GM19397 (cell line): Measurements from ENCODE around the gene ZNF585A.
"Not testable (repeated sequence)": the region's sequence is repeated elsewhere in the genome, so short reads cannot be mapped to it uniquely, and the experiment has no call there.

Source experiments
- ATAC-seq: cut with Tn5 transposase; IDR thresholded peaks from one replicate; pipeline ENCODE4 v1.9.1; 2021; ENCODE audit warnings: mild to moderate bottlenecking, moderate library complexity; ENCODE audit not compliant: unreplicated experiment

ZNF585A gene

GRCh38 chr19:37172368-37173366, at the start of gene ZNF585A:
Gene ZNF585A, minus strand, starts transcription at chr19:37172695. Its CDS starts 2,785 bp downstream, at chr19:37169910.
- ATAC-seq = peak; percentile 98

GRCh38 chr19:37221136-37221535, 48.6 kb upstream of the ZNF585A start:
- ATAC-seq = no peak

- ATAC-seq = no peak
Measured at GRCh38 chr19:37220383-37220782, 47.9 kb upstream of the ZNF585A start.

GRCh38 chr19:37218592-37218935, 46.1 kb upstream of the ZNF585A start:
- no peak for ATAC-seq

- ATAC-seq = peak; percentile 96
Measured at GRCh38 chr19:37217775-37218591, 45.5 kb upstream of the ZNF585A start, which contains the start of gene ZNF383. Gene ZNF383, plus strand, starts transcription at chr19:37218214. Its CDS starts 12,240 bp downstream, at chr19:37230454.

- ATAC-seq = no peak
Measured at GRCh38 chr19:37217480-37217774, 44.9 kb upstream of the ZNF585A start.

GRCh38 chr19:37197768-37198167, 25.3 kb upstream of the ZNF585A start:
- ATAC-seq = no peak

- ATAC-seq = not testable (repeated sequence)
Measured at GRCh38 chr19:37197115-37197514, 24.6 kb upstream of the ZNF585A start.

- not testable (repeated sequence) for ATAC-seq
Measured at GRCh38 chr19:37195248-37195647, 22.8 kb upstream of the ZNF585A start.

GRCh38 chr19:37186071-37186470, 13.6 kb upstream of the ZNF585A start:
- not testable (repeated sequence) for ATAC-seq

GRCh38 chr19:37165635-37166034, 6.9 kb downstream of the ZNF585A start:
- ATAC-seq = no peak

- ATAC-seq = no peak
Measured at GRCh38 chr19:37160153-37160552, 12.3 kb downstream of the ZNF585A start.

GRCh38 chr19:37148214-37148613, 24.3 kb downstream of the ZNF585A start:
- no peak for ATAC-seq

- no peak for ATAC-seq
Measured at GRCh38 chr19:37136111-37136510, 36.4 kb downstream of the ZNF585A start.

- ATAC-seq = no peak
Measured at GRCh38 chr19:37128821-37129177, 43.7 kb downstream of the ZNF585A start.

- ATAC-seq = no peak
Measured at GRCh38 chr19:37127999-37128820, 44.3 kb downstream of the ZNF585A start.

GRCh38 chr19:37122093-37122492, 50.4 kb downstream of the ZNF585A start:
- not testable (repeated sequence) for ATAC-seq

GRCh38 chr19:37114001-37114400, 58.5 kb downstream of the ZNF585A start:
- ATAC-seq = no peak

- not testable (repeated sequence) for ATAC-seq
Measured at GRCh38 chr19:37111753-37112152, 60.7 kb downstream of the ZNF585A start.

- not testable (repeated sequence) for ATAC-seq
Measured at GRCh38 chr19:37104135-37104534, 68.4 kb downstream of the ZNF585A start.

- ATAC-seq = no peak
Measured at GRCh38 chr19:37098570-37098969, 73.9 kb downstream of the ZNF585A start.
